Muscle layer of colon (tissue), 2 donors: ENCODE measurements around the gene LRRC49.

Experiments used
- H3K27ac ChIP-seq: one replicate; pipeline ENCODE4 v1.7.0; 2013; ENCODE audit warnings: low read depth, mild to moderate bottlenecking, low read length, moderate library complexity
- H3K27me3 ChIP-seq, 2 donors: one replicate each; pipeline ENCODE4 v1.7.0; 2013; ENCODE audit warnings: low read length in 2 of 2, mild to moderate bottlenecking in 2 of 2; ENCODE audit not compliant: insufficient read depth in 2 of 2, control insufficient read depth in 1 of 2
- H3K36me3 ChIP-seq: one replicate; pipeline ENCODE4 v1.7.0; 2013; ENCODE audit warnings: mild to moderate bottlenecking, low read length; ENCODE audit not compliant: insufficient read depth
- H3K4me1 ChIP-seq: one replicate; pipeline ENCODE4 v1.7.0; 2013; ENCODE audit warnings: mild to moderate bottlenecking, low read length; ENCODE audit not compliant: insufficient read depth
- H3K4me3 ChIP-seq, 2 donors: one replicate each; pipeline ENCODE4 v1.7.0; 2013; ENCODE audit warnings: low read length in 2 of 2, low read depth in 1 of 2, mild to moderate bottlenecking in 1 of 2, moderate library complexity in 1 of 2
- H3K9ac ChIP-seq: one replicate; pipeline ENCODE4 v1.7.0; 2013; ENCODE audit warnings: low read length
- H3K9me3 ChIP-seq: one replicate; pipeline ENCODE4 v1.7.0; 2013; ENCODE audit warnings: mild to moderate bottlenecking, low read length
- donor health status: abdominal sarcoma.
- donor health status: Adenocarcinoma of cecum.

Gene LRRC49

GRCh38 chr15:71066983-71067382 is 174.4 kb downstream of the LRRC49 start:
- no peak overlapping the region for H3K4me3 ChIP-seq
- no peak overlapping the region for H3K9ac ChIP-seq
- H3K9me3 ChIP-seq, result no peaks in the 10 kb centered on the region
- no peak overlapping the region for H3K27ac ChIP-seq
- H3K4me1 ChIP-seq, result no peaks in the 10 kb centered on the region
- H3K36me3 ChIP-seq, result no peaks in the 10 kb centered on the region
- H3K27me3 ChIP-seq, result no peaks in the 10 kb centered on the region

GRCh38 chr15:71069693-71070092 is 177.1 kb downstream of the LRRC49 start:
- no peak overlapping the region for H3K9ac ChIP-seq
- H3K27ac ChIP-seq, result no peak overlapping the region
- no peak overlapping the region for H3K4me3 ChIP-seq
- no peaks in the 10 kb centered on the region for H3K27me3 ChIP-seq
- H3K36me3 ChIP-seq, result no peaks in the 10 kb centered on the region
- no peaks in the 10 kb centered on the region for H3K4me1 ChIP-seq
- H3K9me3 ChIP-seq, result no peaks in the 10 kb centered on the region

GRCh38 chr15:71071529-71071928 is 178.9 kb downstream of the LRRC49 start:
- Histone ChIP-seq H3K9me3 (no peaks in the 10 kb centered on the region), H3K27me3 (no peaks in the 10 kb centered on the region), H3K9ac (no peak overlapping the region), H3K4me3 (no peak overlapping the region), H3K36me3 (no peaks in the 10 kb centered on the region), H3K4me1 (no peaks in the 10 kb centered on the region), H3K27ac (no peak overlapping the region)

GRCh38 chr15:71072423-71072822 is 179.8 kb downstream of the LRRC49 start:
- no peak overlapping the region for H3K9ac ChIP-seq
- no peaks in the 10 kb centered on the region for H3K9me3 ChIP-seq
- H3K4me3 ChIP-seq, result no peak overlapping the region
- H3K4me1 ChIP-seq, result no peaks in the 10 kb centered on the region
- no peaks in the 10 kb centered on the region for H3K36me3 ChIP-seq
- H3K27ac ChIP-seq, result no peak overlapping the region
- H3K27me3 ChIP-seq, result no peaks in the 10 kb centered on the region

- no peaks in the 10 kb centered on the region for H3K27me3 ChIP-seq
- no peak overlapping the region for H3K9ac ChIP-seq
- H3K4me3 ChIP-seq, result no peak overlapping the region
- H3K4me1 ChIP-seq, result peaks cover 13% of the 10 kb centered on the region
- H3K9me3 ChIP-seq, result no peaks in the 10 kb centered on the region
- no peak overlapping the region for H3K27ac ChIP-seq
- no peaks in the 10 kb centered on the region for H3K36me3 ChIP-seq
These were observed 186.0 kb downstream of the LRRC49 start for GRCh38 chr15:71078506-71079207.

- Histone ChIP-seq H3K27me3 (no peaks in the 10 kb centered on the region), H3K36me3 (no peaks in the 10 kb centered on the region), H3K27ac (no peak overlapping the region), H3K4me3 (no peak overlapping the region), H3K9ac (no peak overlapping the region), H3K4me1 (peaks cover 14% of the 10 kb centered on the region), H3K9me3 (no peaks in the 10 kb centered on the region)
These were observed 186.8 kb downstream of the LRRC49 start for GRCh38 chr15:71079208-71080044.

GRCh38 chr15:71080166-71080565 is 187.5 kb downstream of the LRRC49 start:
- Histone ChIP-seq H3K4me3 (no peak overlapping the region), H3K27me3 (no peaks in the 10 kb centered on the region), H3K9me3 (no peaks in the 10 kb centered on the region), H3K4me1 (peaks cover 14% of the 10 kb centered on the region), H3K27ac (no peak overlapping the region), H3K36me3 (no peaks in the 10 kb centered on the region), H3K9ac (no peak overlapping the region)

GRCh38 chr15:71080705-71081104 is 188.1 kb downstream of the LRRC49 start:
- H3K4me1 ChIP-seq, result peaks cover 14% of the 10 kb centered on the region
- no peaks in the 10 kb centered on the region for H3K36me3 ChIP-seq
- no peak overlapping the region for H3K9ac ChIP-seq
- H3K27me3 ChIP-seq, result no peaks in the 10 kb centered on the region
- H3K4me3 ChIP-seq, result no peak overlapping the region
- H3K9me3 ChIP-seq, result no peaks in the 10 kb centered on the region
- H3K27ac ChIP-seq, result no peak overlapping the region

GRCh38 chr15:71082803-71083202 is 190.2 kb downstream of the LRRC49 start:
- Histone ChIP-seq H3K36me3 (no peaks in the 10 kb centered on the region), H3K4me1 (peaks cover 14% of the 10 kb centered on the region), H3K9me3 (no peaks in the 10 kb centered on the region), H3K27me3 (no peaks in the 10 kb centered on the region), H3K27ac (no peak overlapping the region), H3K4me3 (no peak overlapping the region), H3K9ac (no peak overlapping the region)

GRCh38 chr15:71083349-71083748 is 190.7 kb downstream of the LRRC49 start:
- no peaks in the 10 kb centered on the region for H3K27me3 ChIP-seq
- no peak overlapping the region for H3K9ac ChIP-seq
- no peak overlapping the region for H3K4me3 ChIP-seq
- peaks cover 14% of the 10 kb centered on the region for H3K4me1 ChIP-seq
- H3K27ac ChIP-seq, result no peak overlapping the region
- no peaks in the 10 kb centered on the region for H3K9me3 ChIP-seq
- no peaks in the 10 kb centered on the region for H3K36me3 ChIP-seq

GRCh38 chr15:71084264-71084663 is 191.6 kb downstream of the LRRC49 start:
- Histone ChIP-seq H3K27me3 (no peaks in the 10 kb centered on the region), H3K4me3 (no peak overlapping the region), H3K36me3 (no peaks in the 10 kb centered on the region), H3K27ac (no peak overlapping the region), H3K4me1 (peaks cover 14% of the 10 kb centered on the region), H3K9me3 (no peaks in the 10 kb centered on the region), H3K9ac (no peak overlapping the region)
